Suprapubic skin (tissue), 4 donors: ENCODE results near the gene AKR1C2.

Experiments used
- EP300 ChIP-seq: sonication (generic); formaldehyde crosslinking; IDR thresholded peaks from one replicate; pipeline ENCODE4 v1.6.1; 2017; ENCODE audit warnings: antibody characterized with exemption
- POLR2A ChIP-seq, 2 donors: fragments of 450-650 bp; IDR thresholded peaks; one replicate each; pipeline ENCODE4 v1.6.1; 2017; ENCODE audit warnings: antibody characterized with exemption in 2 of 2, mild to moderate bottlenecking in 2 of 2, moderate library complexity in 2 of 2
- POLR2AphosphoS5 ChIP-seq, 3 donors: sonication (generic); formaldehyde crosslinking; IDR thresholded peaks; one replicate each; pipeline ENCODE4 v1.6.1; 2017; ENCODE audit warnings: antibody characterized with exemption in 3 of 3
- TF ChIP-seq, protein P1 (sequence below), 2 donors: fragments of 200-600 bp in 1 of 2; fragments of 450-650 bp in 1 of 2; sonication (generic) in 1 of 2; IDR thresholded peaks; one replicate each; pipeline ENCODE4 v1.5.1; 2016 to 2019; ENCODE audit warnings: antibody characterized with exemption in 2 of 2, mild to moderate bottlenecking in 1 of 2, moderate library complexity in 1 of 2

- TF ChIP-seq, protein P1, sequence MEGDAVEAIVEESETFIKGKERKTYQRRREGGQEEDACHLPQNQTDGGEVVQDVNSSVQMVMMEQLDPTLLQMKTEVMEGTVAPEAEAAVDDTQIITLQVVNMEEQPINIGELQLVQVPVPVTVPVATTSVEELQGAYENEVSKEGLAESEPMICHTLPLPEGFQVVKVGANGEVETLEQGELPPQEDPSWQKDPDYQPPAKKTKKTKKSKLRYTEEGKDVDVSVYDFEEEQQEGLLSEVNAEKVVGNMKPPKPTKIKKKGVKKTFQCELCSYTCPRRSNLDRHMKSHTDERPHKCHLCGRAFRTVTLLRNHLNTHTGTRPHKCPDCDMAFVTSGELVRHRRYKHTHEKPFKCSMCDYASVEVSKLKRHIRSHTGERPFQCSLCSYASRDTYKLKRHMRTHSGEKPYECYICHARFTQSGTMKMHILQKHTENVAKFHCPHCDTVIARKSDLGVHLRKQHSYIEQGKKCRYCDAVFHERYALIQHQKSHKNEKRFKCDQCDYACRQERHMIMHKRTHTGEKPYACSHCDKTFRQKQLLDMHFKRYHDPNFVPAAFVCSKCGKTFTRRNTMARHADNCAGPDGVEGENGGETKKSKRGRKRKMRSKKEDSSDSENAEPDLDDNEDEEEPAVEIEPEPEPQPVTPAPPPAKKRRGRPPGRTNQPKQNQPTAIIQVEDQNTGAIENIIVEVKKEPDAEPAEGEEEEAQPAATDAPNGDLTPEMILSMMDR (IDR thresholded peaks at IDR 0.05), result no peak
- no peak for TF ChIP-seq POLR2A (IDR thresholded peaks at IDR 0.05)
- no peak for TF ChIP-seq POLR2AphosphoS5 (IDR thresholded peaks at IDR 0.05)
- no peak for TF ChIP-seq EP300
Measured at GRCh38 chr10:4953405-4953804, 50.3 kb downstream of the AKR1C2 start.
